ENCODE data around the gene BRAF.
"Not testable (repeated sequence)": the region's sequence is repeated elsewhere in the genome, so short reads cannot be mapped to it uniquely, and the experiment has no call there.

The BRAF gene

DNA sequence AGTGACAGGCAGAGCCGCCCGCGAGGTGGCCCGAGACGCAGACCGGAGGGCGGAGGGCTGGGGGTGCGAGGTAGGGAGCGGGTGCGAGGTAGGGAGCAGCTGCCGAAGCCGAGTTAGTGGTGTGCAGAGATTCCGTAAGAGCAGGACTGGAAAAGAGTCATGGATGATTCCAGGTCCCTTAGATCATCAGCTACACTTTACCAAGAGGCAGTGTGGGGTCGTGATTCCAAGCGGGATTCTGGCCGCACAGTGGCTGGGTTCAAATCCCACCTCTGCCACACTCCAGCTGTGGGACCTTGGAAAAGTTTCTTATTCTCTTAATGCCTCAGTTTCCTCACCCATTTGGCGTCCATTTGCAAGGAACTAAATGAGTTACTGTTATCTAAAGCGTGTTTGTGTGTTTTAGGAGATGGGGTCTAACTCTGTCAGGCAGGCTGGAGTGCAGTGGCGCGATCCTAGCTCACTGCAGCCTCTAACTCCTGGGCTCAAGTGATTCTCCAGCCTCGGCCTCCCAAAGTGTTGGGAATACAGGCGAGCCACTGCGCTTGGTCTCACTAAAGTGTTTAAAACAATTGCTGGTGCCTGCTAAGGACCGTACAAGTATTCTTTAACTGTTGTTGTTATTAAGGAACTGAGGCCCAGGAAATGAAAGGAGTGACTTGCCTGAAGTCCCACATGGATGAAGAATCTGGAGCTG is 227.1 kb downstream of the BRAF start:
- TF ChIP-seq, protein P1, sequence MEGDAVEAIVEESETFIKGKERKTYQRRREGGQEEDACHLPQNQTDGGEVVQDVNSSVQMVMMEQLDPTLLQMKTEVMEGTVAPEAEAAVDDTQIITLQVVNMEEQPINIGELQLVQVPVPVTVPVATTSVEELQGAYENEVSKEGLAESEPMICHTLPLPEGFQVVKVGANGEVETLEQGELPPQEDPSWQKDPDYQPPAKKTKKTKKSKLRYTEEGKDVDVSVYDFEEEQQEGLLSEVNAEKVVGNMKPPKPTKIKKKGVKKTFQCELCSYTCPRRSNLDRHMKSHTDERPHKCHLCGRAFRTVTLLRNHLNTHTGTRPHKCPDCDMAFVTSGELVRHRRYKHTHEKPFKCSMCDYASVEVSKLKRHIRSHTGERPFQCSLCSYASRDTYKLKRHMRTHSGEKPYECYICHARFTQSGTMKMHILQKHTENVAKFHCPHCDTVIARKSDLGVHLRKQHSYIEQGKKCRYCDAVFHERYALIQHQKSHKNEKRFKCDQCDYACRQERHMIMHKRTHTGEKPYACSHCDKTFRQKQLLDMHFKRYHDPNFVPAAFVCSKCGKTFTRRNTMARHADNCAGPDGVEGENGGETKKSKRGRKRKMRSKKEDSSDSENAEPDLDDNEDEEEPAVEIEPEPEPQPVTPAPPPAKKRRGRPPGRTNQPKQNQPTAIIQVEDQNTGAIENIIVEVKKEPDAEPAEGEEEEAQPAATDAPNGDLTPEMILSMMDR (IDR thresholded peaks at IDR 0.05; ENCODE audit: low read length, missing control alignments) = no peak
- peak overlapping the region; percentile 89 for H3K4me3 ChIP-seq (replicated peaks; ENCODE audit: low read depth, low read length)
- DNase-seq (ENCODE audit: low read depth) = peak; percentile 42

DNA sequence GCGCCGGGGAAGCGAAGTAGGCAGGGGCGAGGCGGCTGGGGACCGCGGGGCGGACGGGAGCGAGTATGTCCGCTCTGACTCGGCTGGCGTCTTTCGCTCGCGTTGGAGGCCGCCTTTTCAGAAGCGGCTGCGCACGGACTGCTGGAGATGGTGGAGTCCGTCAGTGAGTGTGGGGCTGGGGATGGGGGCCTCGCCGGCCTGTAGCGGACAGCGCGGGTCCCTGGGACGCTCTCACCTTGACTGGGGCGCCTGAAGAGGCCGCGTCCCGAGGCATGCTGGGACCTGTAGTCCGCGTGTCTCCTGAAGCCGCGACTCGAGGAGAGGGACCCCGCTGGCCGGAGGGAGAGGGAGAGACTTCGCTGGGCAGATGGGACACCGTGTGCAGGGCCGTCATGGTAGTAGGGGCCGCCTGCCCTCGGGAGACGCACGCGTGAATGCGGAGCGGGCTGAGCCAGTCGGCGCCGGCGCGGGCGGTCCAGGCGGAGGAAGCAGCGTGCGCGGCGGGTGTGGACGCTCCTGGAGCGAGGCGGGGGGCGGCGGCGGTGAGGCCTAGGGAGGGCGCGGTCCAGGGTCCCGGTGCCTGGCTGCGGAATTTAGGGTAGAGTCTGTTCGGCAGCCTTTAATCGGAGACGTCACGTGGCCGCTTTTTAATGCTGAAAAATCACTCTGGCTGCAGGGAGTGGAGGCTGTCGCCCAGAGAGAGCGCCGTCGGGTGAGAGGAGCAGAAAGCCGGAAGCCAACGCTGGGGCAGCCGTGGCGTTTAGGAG is 227.9 kb downstream of the BRAF start, which contains the start of gene NDUFB2:
TSS of gene NDUFB2 (plus strand) at position 29 of the 767 bp plus-strand sequence. CDS start at position 66, 37 bp downstream.
- peak within 1 kb of the TSS; percentile 89 for H3K4me3 ChIP-seq (replicated peaks; ENCODE audit: low read depth, low read length)
- DNase-seq (ENCODE audit: low read depth) = peak; percentile 77
- TF ChIP-seq, protein P1 (IDR thresholded peaks at IDR 0.05; ENCODE audit: low read length, missing control alignments) = no peak

DNA sequence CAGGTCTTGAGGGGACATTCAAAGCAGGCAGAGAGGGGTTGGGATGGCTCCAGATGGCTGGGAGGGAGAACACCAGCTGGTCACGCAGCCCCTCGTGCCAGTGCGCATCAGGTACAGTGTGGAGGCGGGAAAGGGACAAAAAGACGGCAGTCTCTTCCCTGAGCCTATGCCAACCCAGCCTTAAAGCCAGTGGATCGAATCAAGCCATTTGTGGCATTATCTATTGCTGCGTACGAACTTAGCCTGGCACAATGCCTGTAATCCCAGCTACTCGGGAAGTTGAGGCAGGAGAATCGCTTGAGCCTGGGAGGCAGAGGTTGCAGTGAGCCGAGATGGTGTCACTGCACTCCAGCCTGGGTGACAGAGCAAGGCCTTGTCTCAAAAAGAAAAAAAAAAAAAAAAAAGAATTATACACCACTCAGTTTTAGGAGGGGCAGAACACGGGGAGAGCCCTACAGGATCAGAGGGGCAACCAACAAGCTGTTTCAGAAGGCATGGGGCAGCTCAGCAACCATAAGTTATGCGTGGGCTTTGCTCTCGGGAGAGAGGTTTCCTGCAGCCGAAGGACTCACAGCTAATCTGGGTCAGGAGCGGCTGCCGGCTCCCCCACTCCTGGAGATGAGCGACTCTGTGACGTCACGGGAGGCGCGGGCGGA is 228.6 kb downstream of the BRAF start:
- peak; percentile 89 for DNase-seq (ENCODE audit: low read depth)
- TF ChIP-seq, protein P1 (IDR thresholded peaks at IDR 0.05; ENCODE audit: low read length, missing control alignments) = no peak
- H3K4me3 ChIP-seq (replicated peaks; ENCODE audit: low read depth, low read length) = peak overlapping the region; percentile 89

DNA sequence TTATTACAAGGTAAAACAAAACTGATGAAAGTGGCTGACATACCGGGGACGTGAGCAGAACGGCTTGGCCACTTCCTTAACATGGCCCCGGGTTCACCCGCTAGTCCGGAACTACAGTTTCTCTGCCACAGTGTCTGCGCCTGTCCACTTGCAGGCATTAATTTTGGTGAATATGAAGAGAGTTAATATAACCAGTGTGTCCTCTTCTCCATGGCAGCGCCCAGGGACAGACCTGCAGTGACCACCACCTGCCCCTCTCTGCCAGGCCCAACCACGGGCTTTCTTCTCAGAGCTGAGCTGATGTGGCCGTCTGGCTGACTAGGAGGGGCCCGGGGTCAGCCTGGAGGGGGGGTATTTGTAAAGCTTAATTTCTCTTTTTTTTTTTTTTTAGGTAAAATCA is 229.3 kb downstream of the BRAF start:
- no peak for DNase-seq (ENCODE audit: low read depth)
- H3K4me3 ChIP-seq (replicated peaks; ENCODE audit: low read depth, low read length) = no peak overlapping the region
- TF ChIP-seq, protein P1 (IDR thresholded peaks at IDR 0.05; ENCODE audit: low read length, missing control alignments) = no peak

DNA sequence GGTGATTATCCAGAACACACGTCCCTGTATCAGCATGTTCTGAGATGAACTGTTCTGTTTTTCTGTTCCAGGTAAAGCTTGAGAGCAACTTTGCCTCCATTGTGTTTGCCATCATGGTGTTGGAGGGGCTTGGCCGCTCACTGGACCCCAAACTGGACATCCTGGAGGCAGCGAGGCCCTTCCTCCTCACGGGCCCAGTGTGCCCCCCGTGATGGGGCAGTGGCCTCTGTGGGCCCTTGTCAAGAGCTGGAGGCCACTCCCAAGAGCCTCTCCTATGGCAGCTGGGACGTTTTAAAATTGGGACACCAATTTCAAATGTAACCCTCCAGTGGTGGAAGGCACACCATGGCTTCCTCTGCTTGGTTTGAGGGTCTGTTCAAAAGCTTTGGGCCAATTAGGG is 230.1 kb downstream of the BRAF start:
- H3K4me3 ChIP-seq (replicated peaks; ENCODE audit: low read depth, low read length) = no peak overlapping the region
- no peak for DNase-seq (ENCODE audit: low read depth)
- TF ChIP-seq, protein P1 (IDR thresholded peaks at IDR 0.05; ENCODE audit: low read length, missing control alignments) = no peak

DNA sequence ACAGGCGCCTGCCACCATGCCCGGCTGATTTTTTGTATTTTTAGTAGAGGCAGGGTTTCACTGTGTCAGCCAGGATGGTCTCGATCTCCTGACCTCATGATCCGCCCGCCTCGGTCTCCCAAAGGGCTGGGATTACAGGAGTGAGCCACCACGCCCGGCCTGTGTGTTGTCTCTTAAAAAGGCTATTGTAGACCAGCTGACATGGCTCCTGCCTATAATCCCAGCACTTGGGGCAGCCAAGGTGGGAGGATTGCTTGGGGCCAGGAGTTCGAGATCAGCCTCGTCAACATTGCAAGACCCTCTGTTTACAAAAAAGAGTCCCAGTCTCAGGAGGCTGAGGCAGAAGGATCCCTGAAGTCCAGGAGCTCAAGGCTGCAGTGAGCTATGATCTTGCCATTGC is 230.9 kb downstream of the BRAF start:
- not testable (repeated sequence) for H3K4me3 ChIP-seq (replicated peaks; ENCODE audit: low read depth, low read length); DNase-seq (ENCODE audit: low read depth)

DNA sequence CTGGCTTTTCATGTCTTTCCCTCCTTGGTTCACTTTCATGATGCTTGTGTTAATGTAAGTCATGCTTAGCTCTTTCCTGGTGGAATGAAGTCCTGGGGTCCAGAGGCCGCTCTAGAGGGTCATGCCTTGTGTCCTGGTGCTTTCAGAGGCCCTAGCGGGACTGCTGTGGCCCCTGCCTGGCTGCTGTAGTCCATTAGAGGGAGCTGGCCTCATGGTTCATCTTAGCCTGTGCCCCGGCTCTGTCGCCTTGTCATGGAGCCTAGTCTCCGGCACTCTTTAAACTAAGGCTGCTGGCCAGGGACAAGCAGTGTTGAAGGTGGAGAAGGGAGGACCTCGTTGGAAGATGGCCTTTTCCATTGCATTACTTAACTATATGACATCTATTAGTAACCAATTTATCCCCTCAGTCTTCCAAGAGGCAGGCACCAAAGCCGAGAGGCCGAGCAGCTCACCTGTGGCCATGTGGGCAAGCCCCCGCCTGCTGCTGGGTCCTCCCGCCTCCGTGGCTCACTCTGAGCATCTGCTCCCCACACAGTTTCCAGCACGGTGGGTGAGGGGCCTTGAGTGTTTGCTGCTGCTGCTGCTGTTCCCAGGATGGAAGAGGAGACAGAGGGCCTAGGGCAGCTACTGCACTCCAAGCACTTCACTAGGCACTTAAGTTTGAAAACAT is 233.2 kb downstream of the BRAF start:
- no peak overlapping the region for H3K4me3 ChIP-seq (replicated peaks; ENCODE audit: low read depth, low read length)
- TF ChIP-seq, protein P1 (IDR thresholded peaks at IDR 0.05; ENCODE audit: low read length, missing control alignments) = no peak
- no peak for DNase-seq (ENCODE audit: low read depth)
